Uterus (tissue), 2 donors: Measurements from ENCODE around the gene CORIN.

Source experiments
- CTCF ChIP-seq, 4 experiments: fragments of 200-600 bp in 2 of 4; fragments of 450-650 bp in 2 of 4; sonication (generic) in 2 of 4; IDR thresholded peaks; one replicate each; pipeline ENCODE4 v1.5.1; 2016 to 2019; ENCODE audit warnings: antibody characterized with exemption in 4 of 4, mild to moderate bottlenecking in 2 of 4, moderate library complexity in 1 of 4
- POLR2A ChIP-seq, 2 donors: fragments of 450-650 bp; IDR thresholded peaks; one replicate each; pipeline ENCODE4 v1.6.1; 2016; ENCODE audit warnings: antibody characterized with exemption in 2 of 2, mild to moderate bottlenecking in 1 of 2, moderate library complexity in 1 of 2

GRCh38 chr4:47744843-47745382 lies 93.0 kb downstream of the CORIN start:
- TF ChIP-seq POLR2A (IDR thresholded peaks at IDR 0.05) (no peak), CTCF (IDR thresholded peaks at IDR 0.05) (no peak)
